Measurements from ENCODE around the gene CEP104.

Gene CEP104

GRCh38 chr1:3886691-3887090 is 29.7 kb upstream of the CEP104 start:
- TF ChIP-seq CTCF (IDR thresholded peaks at IDR 0.05; ENCODE audit: low read depth, low read length, missing control alignments), result no peak
- H3K4me3 ChIP-seq (ENCODE audit: low read depth, low read length), result no peak overlapping the region
- no peak for DNase-seq (ENCODE audit: low read depth)

GRCh38 chr1:3886106-3886670 is 29.2 kb upstream of the CEP104 start:
- H3K4me3 ChIP-seq (ENCODE audit: low read depth, low read length), result no peak overlapping the region
- no peak for DNase-seq (ENCODE audit: low read depth)
- TF ChIP-seq CTCF (IDR thresholded peaks at IDR 0.05; ENCODE audit: low read depth, low read length, missing control alignments), result no peak

GRCh38 chr1:3885611-3886010 is 28.6 kb upstream of the CEP104 start:
- TF ChIP-seq CTCF (IDR thresholded peaks at IDR 0.05; ENCODE audit: low read depth, low read length, missing control alignments), result no peak
- no peak for DNase-seq (ENCODE audit: low read depth)
- H3K4me3 ChIP-seq (ENCODE audit: low read depth, low read length), result no peak overlapping the region

DNA sequence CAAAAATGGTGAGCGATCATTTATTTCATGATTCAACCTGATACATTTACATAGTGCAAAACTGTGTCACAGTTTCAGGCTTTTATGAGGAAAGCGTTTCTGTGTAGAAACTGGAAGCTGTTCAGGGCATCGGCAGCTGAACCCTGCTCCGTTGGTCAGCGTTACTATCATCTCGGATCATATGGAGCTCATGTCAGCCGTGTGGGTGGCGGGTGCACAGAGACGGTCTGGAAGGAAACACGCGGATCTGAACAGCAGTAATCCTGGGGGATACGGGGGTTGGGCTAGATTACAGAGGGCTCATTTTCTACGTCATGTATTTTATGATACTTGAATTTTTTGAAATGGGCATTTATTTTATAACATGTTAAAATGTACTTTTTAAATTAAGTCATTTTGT is 28.0 kb upstream of the CEP104 start:
- no peak for DNase-seq (ENCODE audit: low read depth)
- H3K4me3 ChIP-seq (ENCODE audit: low read depth, low read length), result no peak overlapping the region
- TF ChIP-seq CTCF (IDR thresholded peaks at IDR 0.05; ENCODE audit: low read depth, low read length, missing control alignments), result no peak

DNA sequence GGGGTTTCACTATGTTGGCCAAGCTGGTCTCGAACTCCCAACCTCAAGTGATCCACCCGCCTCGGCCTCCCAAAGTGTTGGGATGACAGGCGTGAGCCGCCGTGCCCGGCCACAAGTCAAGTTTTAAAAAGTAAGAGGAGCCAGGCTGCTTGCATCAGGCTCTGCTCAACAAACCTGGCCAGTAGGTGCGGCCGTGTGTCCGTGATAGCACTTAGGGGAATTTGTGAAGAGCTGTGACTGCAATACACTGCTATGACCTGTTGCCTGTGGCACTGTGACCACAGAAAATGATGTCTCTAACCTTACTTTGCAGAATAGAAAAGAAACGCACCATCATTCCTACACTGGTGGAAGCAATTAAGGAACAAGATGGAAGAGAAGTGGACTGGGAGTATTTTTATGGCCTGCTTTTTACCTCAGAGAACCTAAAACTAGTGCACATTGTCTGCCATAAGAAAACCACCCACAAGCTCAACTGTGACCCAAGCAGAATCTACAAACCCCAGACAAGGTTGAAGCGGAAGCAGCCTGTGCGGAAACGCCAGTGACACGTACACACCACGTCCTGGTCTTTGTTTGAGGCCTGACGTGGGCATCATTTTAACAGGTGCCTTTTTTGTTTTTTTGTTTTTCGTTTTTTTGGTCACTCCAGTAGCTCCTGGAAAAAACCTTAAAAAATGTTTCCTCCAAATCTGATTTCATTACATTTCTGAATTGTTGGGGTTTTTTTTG is 26.3 kb upstream of the CEP104 start:
- TF ChIP-seq CTCF (IDR thresholded peaks at IDR 0.05; ENCODE audit: low read depth, low read length, missing control alignments), result no peak
- no peak overlapping the region for H3K4me3 ChIP-seq (ENCODE audit: low read depth, low read length)
- no peak for DNase-seq (ENCODE audit: low read depth)

DNA sequence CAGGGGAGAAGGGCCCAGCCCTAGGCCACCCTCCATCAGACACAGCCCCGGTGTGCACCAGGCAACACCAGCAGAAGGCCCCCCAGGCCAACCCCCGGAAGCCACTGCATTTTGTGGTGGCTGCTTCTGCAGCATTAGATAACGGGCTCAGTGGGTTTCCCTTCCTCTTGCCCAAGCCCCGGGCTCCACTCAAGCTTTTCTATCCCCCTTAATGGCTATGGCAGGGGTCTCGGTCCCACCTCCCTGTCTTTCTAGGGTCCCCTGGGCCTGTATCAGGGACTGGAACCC is 24.1 kb upstream of the CEP104 start:
- H3K4me3 ChIP-seq (ENCODE audit: low read depth, low read length), result no peak overlapping the region
- no peak for DNase-seq (ENCODE audit: low read depth)
- no peak for TF ChIP-seq CTCF (IDR thresholded peaks at IDR 0.05; ENCODE audit: low read depth, low read length, missing control alignments)
